Type B pancreatic cell (in vitro differentiated cells): ENCODE results near the gene ZMIZ1. TPM values are rescaled to one million over a fixed set of nuclear protein-coding genes. Genes with fewer than 3 reads are reported as not detected.
A peak's percentile ranks its signal among the peaks of the same experiment; 100 is the strongest.

Source experiments
- DNase-seq: peaks from one replicate; pipeline ENCODE4 v3.0.0; 2021; ENCODE audit warnings: mixed read lengths; ENCODE audit not compliant: unreplicated experiment; ENCODE audit errors: extremely low spot score
- H3K27ac Mint-ChIP-seq: 2 replicates; pipeline ENCODE4 v1.8.0; 2021; ENCODE audit warnings: mild to moderate bottlenecking, mixed read lengths
- H3K27me3 Mint-ChIP-seq: 2 replicates; pipeline ENCODE4 v1.8.0; 2021; ENCODE audit warnings: mixed read lengths
- H3K36me3 Mint-ChIP-seq: 2 replicates; pipeline ENCODE4 v1.8.0; 2021; ENCODE audit warnings: mixed read lengths
- H3K4me1 Mint-ChIP-seq: one replicate; pipeline ENCODE4 v1.8.0; 2021; ENCODE audit warnings: mixed read lengths; ENCODE audit not compliant: unreplicated experiment
- H3K4me3 Mint-ChIP-seq: 2 replicates; pipeline ENCODE4 v1.8.0; 2021; ENCODE audit warnings: mild to moderate bottlenecking, mixed read lengths
- H3K9me3 Mint-ChIP-seq: 2 replicates; pipeline ENCODE4 v1.8.0; 2021; ENCODE audit warnings: mixed read lengths
- total RNA-seq: library from RNA; stranded (reverse); gene quantifications from 2 replicates; pipeline ENCODE4 v1.2.1, GENCODE V29; 2021; ENCODE audit warnings: low replicate concordance
- TF ChIP-seq, protein P1 (sequence below): fragments of 200-600 bp; sonication (generic); conservative IDR thresholded peaks from 2 replicates; pipeline ENCODE4 v1.5.0; 2021; ENCODE audit warnings: antibody characterized with exemption, mild to moderate bottlenecking

ZMIZ1 gene
- total RNA-seq, 1 donor from 2014 or later: 102 TPM

DNA sequence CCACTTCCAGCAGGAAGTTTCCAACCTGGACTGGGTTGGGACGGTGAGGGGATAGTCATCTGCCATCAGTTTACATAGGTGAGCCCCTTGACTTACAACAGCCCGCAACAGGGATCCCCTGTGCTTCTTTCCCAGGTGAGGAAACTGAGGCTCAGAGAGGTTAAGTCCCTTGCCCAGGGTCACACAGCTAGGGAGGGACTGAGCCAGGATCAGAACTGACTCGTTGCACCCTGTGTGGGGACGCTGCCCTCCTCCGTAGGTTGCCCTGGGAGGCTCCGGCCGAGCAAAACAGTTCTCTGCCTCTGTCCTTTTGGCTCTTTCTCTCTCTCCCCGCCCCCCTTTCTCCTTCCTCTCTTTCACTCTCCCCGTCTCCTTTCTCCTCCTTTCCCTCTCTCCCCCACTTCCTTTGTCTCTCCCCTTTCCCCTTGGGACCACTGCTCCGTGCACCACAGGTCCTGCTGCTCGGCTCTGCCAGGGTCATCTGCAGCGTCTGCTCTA, 161.1 kb downstream of the ZMIZ1 start:
- TF ChIP-seq, protein P1, sequence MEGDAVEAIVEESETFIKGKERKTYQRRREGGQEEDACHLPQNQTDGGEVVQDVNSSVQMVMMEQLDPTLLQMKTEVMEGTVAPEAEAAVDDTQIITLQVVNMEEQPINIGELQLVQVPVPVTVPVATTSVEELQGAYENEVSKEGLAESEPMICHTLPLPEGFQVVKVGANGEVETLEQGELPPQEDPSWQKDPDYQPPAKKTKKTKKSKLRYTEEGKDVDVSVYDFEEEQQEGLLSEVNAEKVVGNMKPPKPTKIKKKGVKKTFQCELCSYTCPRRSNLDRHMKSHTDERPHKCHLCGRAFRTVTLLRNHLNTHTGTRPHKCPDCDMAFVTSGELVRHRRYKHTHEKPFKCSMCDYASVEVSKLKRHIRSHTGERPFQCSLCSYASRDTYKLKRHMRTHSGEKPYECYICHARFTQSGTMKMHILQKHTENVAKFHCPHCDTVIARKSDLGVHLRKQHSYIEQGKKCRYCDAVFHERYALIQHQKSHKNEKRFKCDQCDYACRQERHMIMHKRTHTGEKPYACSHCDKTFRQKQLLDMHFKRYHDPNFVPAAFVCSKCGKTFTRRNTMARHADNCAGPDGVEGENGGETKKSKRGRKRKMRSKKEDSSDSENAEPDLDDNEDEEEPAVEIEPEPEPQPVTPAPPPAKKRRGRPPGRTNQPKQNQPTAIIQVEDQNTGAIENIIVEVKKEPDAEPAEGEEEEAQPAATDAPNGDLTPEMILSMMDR: no peak
- Mint-ChIP-seq H3K4me1 (peaks cover 44% of the 10 kb centered on the region), H3K27ac (peak overlapping the region; percentile 74), H3K36me3 (peaks cover 26% of the 10 kb centered on the region), H3K27me3 (no peaks in the 10 kb centered on the region), H3K9me3 (no peaks in the 10 kb centered on the region), H3K4me3 (peak overlapping the region; percentile 75)
- DNase-seq: no peak

GRCh38 chr10:79230328-79230830, 161.6 kb downstream of the ZMIZ1 start:
- TF ChIP-seq, protein P1: peak; percentile 46
- Mint-ChIP-seq H3K4me3 (peak overlapping the region; percentile 75), H3K4me1 (peaks cover 47% of the 10 kb centered on the region), H3K27ac (peak overlapping the region; percentile 74), H3K27me3 (no peaks in the 10 kb centered on the region), H3K36me3 (peaks cover 27% of the 10 kb centered on the region), H3K9me3 (no peaks in the 10 kb centered on the region)
- no peak for DNase-seq

GRCh38 chr10:79230850-79231249, 162.1 kb downstream of the ZMIZ1 start:
- DNase-seq: no peak
- no peaks in the 10 kb centered on the region for H3K27me3 Mint-ChIP-seq
- no peaks in the 10 kb centered on the region for H3K9me3 Mint-ChIP-seq
- peaks cover 29% of the 10 kb centered on the region for H3K36me3 Mint-ChIP-seq
- H3K4me3 Mint-ChIP-seq: peak overlapping the region; percentile 75
- TF ChIP-seq, protein P1: no peak
- H3K27ac Mint-ChIP-seq: peak overlapping the region; percentile 74
- peaks cover 51% of the 10 kb centered on the region for H3K4me1 Mint-ChIP-seq

DNA sequence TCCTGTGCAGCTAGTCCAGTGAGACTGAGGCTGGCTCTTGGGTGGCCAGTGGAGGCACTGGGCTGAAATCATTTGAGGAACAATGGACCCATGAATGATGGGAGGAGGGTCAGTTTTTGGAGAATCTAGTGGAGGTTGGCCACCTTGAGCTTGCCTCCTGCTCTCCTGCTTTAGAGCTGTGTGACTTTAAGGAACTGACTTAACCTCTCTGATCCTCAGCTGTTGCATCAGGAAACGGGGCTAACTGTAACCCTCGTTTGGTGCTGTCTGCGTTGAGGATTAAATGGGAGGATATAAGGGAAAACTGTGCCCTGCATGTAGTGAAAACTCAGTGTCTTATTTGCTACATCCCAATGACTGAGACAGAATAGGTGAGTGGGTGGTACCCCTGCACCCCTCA, 163.1 kb downstream of the ZMIZ1 start:
- Mint-ChIP-seq H3K9me3 (no peaks in the 10 kb centered on the region), H3K27ac (no peak overlapping the region), H3K27me3 (no peaks in the 10 kb centered on the region), H3K4me3 (no peak overlapping the region), H3K36me3 (peaks cover 33% of the 10 kb centered on the region), H3K4me1 (peaks cover 59% of the 10 kb centered on the region)
- DNase-seq: no peak
- TF ChIP-seq, protein P1: no peak

DNA sequence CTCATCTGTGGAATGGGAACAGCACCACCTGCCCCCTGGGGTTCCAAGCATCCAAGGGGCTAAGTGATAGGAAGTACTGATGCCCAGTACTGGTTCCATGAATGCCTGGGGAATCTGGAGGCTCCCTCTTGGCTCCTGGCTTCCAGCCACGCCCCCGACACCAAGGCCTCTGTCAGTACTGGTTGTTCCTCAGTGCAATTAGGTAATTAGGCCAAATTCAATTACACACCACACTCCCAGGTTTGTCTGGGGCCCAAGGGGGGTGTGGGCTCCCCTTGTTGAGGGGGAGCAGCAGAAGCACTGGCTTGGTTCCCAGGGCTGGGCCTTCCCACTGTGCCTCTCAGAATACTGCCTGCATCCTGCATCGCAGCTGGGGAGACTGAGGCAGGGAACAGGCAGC, 164.1 kb downstream of the ZMIZ1 start:
- H3K4me3 Mint-ChIP-seq: no peak overlapping the region
- H3K36me3 Mint-ChIP-seq: peaks cover 29% of the 10 kb centered on the region
- no peaks in the 10 kb centered on the region for H3K9me3 Mint-ChIP-seq
- H3K27ac Mint-ChIP-seq: no peak overlapping the region
- DNase-seq: no peak
- TF ChIP-seq, protein P1: no peak
- H3K27me3 Mint-ChIP-seq: no peaks in the 10 kb centered on the region
- H3K4me1 Mint-ChIP-seq: peaks cover 66% of the 10 kb centered on the region
